AG09319 (cell line): ENCODE measurements around the gene CR1.
A peak's percentile ranks its signal among the peaks of the same experiment; 100 is the strongest.
"Not testable (repeated sequence)": the region's sequence is repeated elsewhere in the genome, so short reads cannot be mapped to it uniquely, and the experiment has no call there.

Experiments
- DNase-seq: peaks from one replicate; pipeline ENCODE4 v3.0.0-alpha.2; 2010; ENCODE audit warnings: low read depth; ENCODE audit errors: extremely low read depth
- CTCF ChIP-seq: IDR thresholded peaks from 2 replicates; pipeline ENCODE4 v1.5.1; 2011; ENCODE audit warnings: low read depth, mild to moderate bottlenecking, inconsistent platforms, low read length, moderate library complexity

Gene CR1

GRCh38 chr1:207578796-207579435 is 83.0 kb downstream of the CR1 start:
- no peak for TF ChIP-seq CTCF
- peak; percentile 8 for DNase-seq

- DNase-seq, result peak; percentile 23
- peak; percentile 60 for TF ChIP-seq CTCF
These were observed 83.5 kb downstream of the CR1 start for GRCh38 chr1:207579436-207579799.

GRCh38 chr1:207581496-207582153 is 85.7 kb downstream of the CR1 start:
- no peak for DNase-seq
- no peak for TF ChIP-seq CTCF

- DNase-seq, result not testable (repeated sequence)
These were observed 93.5 kb downstream of the CR1 start for GRCh38 chr1:207589506-207589905.

- DNase-seq, result not testable (repeated sequence)
These were observed 95.2 kb downstream of the CR1 start for GRCh38 chr1:207591205-207591604.

- not testable (repeated sequence) for DNase-seq
These were observed 98.1 kb downstream of the CR1 start for GRCh38 chr1:207594095-207594494.

- TF ChIP-seq CTCF, result no peak
- DNase-seq, result no peak
These were observed 107.8 kb downstream of the CR1 start for GRCh38 chr1:207603777-207604176.

- no peak for TF ChIP-seq CTCF
- no peak for DNase-seq
These were observed 109.7 kb downstream of the CR1 start for GRCh38 chr1:207605444-207606361.
